GM12878 (cell line): Measurements from ENCODE around the gene PCSK9.

ENCODE experiments used
- BCLAF1 ChIP-seq: fragments of 450-650 bp; IDR thresholded peaks from 2 replicates; pipeline ENCODE4 v1.6.1; 2017; ENCODE audit warnings: antibody characterized with exemption, mild to moderate bottlenecking, moderate library complexity
- EZH2 ChIP-seq: IDR thresholded peaks from 2 replicates; pipeline ENCODE4 v1.6.1; 2012; ENCODE audit warnings: low read depth, mild to moderate bottlenecking, control low read depth, inconsistent platforms, low read length, borderline replicate concordance; ENCODE audit not compliant: control insufficient read depth
- FOXM1 ChIP-seq: IDR thresholded peaks from 2 replicates; pipeline ENCODE4 v1.6.1; 2012; ENCODE audit warnings: low read depth, mild to moderate bottlenecking, inconsistent platforms, low read length, moderate library complexity
- IKZF1 ChIP-seq: fragments of 450-650 bp; conservative IDR thresholded peaks from 2 replicates; pipeline ENCODE4 v1.6.1; 2017; ENCODE audit warnings: antibody characterized with exemption, mild to moderate bottlenecking
- PML ChIP-seq: IDR thresholded peaks from 2 replicates; pipeline ENCODE4 v1.6.1; 2012; ENCODE audit warnings: low read length, inconsistent platforms
- RAD21 ChIP-seq: IDR thresholded peaks from 2 replicates; pipeline ENCODE4 v1.6.1; 2011; ENCODE audit warnings: mild to moderate bottlenecking, low read depth, low read length, moderate library complexity; ENCODE audit not compliant: insufficient read depth

- TF ChIP-seq EZH2 (no peak), IKZF1 (no peak), BCLAF1 (no peak), RAD21 (no peak), FOXM1 (no peak), PML (no peak)
Measured at GRCh38 chr1:55043011-55043410, 3.7 kb downstream of the PCSK9 start.
